ENCODE results near the gene PI4K2B.
"Not testable (repeated sequence)": the region's sequence is repeated elsewhere in the genome, so short reads cannot be mapped to it uniquely, and the experiment has no call there.

PI4K2B gene

DNA sequence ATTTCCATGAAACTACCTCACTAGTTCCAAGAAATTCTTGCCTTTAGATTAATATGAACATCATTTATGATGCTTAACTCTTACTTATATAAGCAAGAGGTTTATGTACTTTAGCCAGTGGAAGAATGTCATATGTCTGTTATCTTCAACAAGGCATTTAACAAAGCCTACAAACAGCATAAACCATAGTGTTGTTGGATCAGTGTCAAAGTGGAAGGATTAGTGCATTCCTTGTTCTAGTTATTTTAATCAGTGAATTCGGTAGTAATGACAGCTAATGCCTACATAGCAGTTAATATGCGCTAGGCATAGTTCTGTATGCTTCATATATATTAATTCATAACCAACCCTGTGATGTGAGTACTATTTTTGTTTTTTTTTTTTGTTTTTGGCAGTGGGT, 3.1 kb downstream of the PI4K2B start:
- Histone ChIP-seq H3K9ac (no peak overlapping the region), H3K4me2 (peak overlapping the region in 7 of 11 experiments; percentile 11 to 91 (median 86); a peak in 8 of 22 replicates), H3K27ac (no peak overlapping the region), H3K27me3 (no peaks in the 10 kb centered on the region), H3K4me3 (no peak overlapping the region; a peak in 1 of 20 replicates), H3K9me3 (replicated peaks in 1 of 11) (peaks cover 24 to 64% (median 54%) of the 10 kb centered on the region in 11 experiments), H3K36me3 (peaks cover 0 to 29% (median 22%) of the 10 kb centered on the region in 11 experiments; a peak in 20 of 22 replicates), H4K20me1 (peaks cover 0 to 8% (median 0%) of the 10 kb centered on the region in 11 experiments; a peak in 3 of 22 replicates), H3K4me1 (peaks cover 34 to 52% (median 40%) of the 10 kb centered on the region in 10 experiments)
- no peak for TF ChIP-seq Cebpa-rat (IDR thresholded peaks at IDR 0.05)

- Histone ChIP-seq H3K4me3 (no peak overlapping the region; a peak in 1 of 20 replicates), H4K20me1 (peaks cover 0 to 8% (median 0%) of the 10 kb centered on the region in 11 experiments; a peak in 3 of 22 replicates), H3K9ac (no peak overlapping the region), H3K4me1 (peaks cover 34 to 60% (median 39%) of the 10 kb centered on the region in 10 experiments), H3K27me3 (no peaks in the 10 kb centered on the region), H3K36me3 (peaks cover 0 to 34% (median 28%) of the 10 kb centered on the region in 11 experiments; a peak in 20 of 22 replicates), H3K9me3 (replicated peaks in 1 of 11) (peaks cover 13 to 64% (median 53%) of the 10 kb centered on the region in 11 experiments), H3K4me2 (no peak overlapping the region), H3K27ac (no peak overlapping the region)
- no peak for TF ChIP-seq Cebpa-rat (IDR thresholded peaks at IDR 0.05)
These were observed 4.2 kb downstream of the PI4K2B start for GRCh38 chr4:25238052-25238451.

DNA sequence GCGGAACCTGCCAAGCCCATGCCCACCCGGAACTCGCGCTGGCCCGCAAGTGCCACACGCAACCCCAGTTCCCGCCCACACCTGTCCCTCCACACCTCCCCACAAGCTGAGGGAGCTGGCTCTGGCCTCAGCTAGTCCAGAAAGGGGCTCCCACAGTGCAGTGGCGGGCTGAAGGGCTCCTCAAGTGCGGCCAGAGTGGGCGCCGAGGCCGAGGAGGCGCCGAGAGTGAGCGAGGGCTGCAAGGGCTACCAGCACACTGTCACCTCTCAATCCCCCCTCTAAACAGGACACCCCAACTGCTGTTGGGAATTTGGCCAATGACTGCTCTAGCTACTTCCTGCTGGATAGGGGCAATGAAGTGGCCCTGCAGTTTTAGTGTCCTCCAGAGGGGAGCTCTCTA, 5.7 kb downstream of the PI4K2B start:
- H3K9me3 ChIP-seq (replicated peaks in 1 of 11) = peaks cover 22 to 73% (median 65%) of the 10 kb centered on the region in 11 experiments; a peak in 21 of 22 replicates
- H3K9ac ChIP-seq = peak overlapping the region in 2 of 11 experiments; percentile 24 to 28; a peak in 2 of 22 replicates
- peak overlapping the region in 2 of 10 experiments; percentile 15 to 25; a peak in 2 of 20 replicates for H3K4me3 ChIP-seq
- peaks cover 34 to 60% (median 38%) of the 10 kb centered on the region in 10 experiments for H3K4me1 ChIP-seq
- peak overlapping the region; percentile 48 to 70 (median 58); a peak in 21 of 22 replicates for H3K4me2 ChIP-seq
- not testable (repeated sequence) for H4K20me1 ChIP-seq, H3K27me3 ChIP-seq
- H3K27ac ChIP-seq = peak overlapping the region in 10 of 11 experiments; percentile 58 to 70 (median 68); a peak in 19 of 22 replicates
- peaks cover 0 to 47% (median 39%) of the 10 kb centered on the region in 11 experiments; a peak in 20 of 22 replicates for H3K36me3 ChIP-seq

- H3K36me3 ChIP-seq = peaks cover 10 to 58% (median 51%) of the 10 kb centered on the region in 11 experiments
- peak overlapping the region in 7 of 11 experiments; percentile 15 to 34 (median 29); a peak in 8 of 22 replicates for H3K9ac ChIP-seq
- H3K4me2 ChIP-seq = peak overlapping the region; percentile 48 to 70 (median 58)
- peaks cover 28 to 56% (median 32%) of the 10 kb centered on the region in 10 experiments for H3K4me1 ChIP-seq
- H4K20me1 ChIP-seq, H3K27me3 ChIP-seq: not testable (repeated sequence)
- 0 out of 20 replicates have a peak overlapping the region, but pooled peaks of 1 of the 10 experiments have one; percentile 14 for H3K4me3 ChIP-seq
- peak overlapping the region in 10 of 11 experiments; percentile 58 to 70 (median 68); a peak in 20 of 22 replicates for H3K27ac ChIP-seq
- peaks cover 34 to 86% (median 78%) of the 10 kb centered on the region in 11 experiments for H3K9me3 ChIP-seq (replicated peaks in 1 of 11)
These were observed 6.9 kb downstream of the PI4K2B start for GRCh38 chr4:25240754-25241210.

- not testable (repeated sequence) for H3K4me3 ChIP-seq, H3K9ac ChIP-seq, H3K27me3 ChIP-seq, H3K27ac ChIP-seq
- Histone ChIP-seq H3K9me3 (replicated peaks in 1 of 11) (peaks cover 46 to 98% (median 88%) of the 10 kb centered on the region in 11 experiments), H3K4me2 (peak overlapping the region in 3 of 11 experiments; percentile 58 to 66 (median 59); a peak in 5 of 22 replicates), H3K36me3 (peaks cover 11 to 66% (median 59%) of the 10 kb centered on the region in 11 experiments), H4K20me1 (peaks cover 0 to 14% (median 0%) of the 10 kb centered on the region in 11 experiments; a peak in 4 of 22 replicates), H3K4me1 (peaks cover 17 to 42% (median 21%) of the 10 kb centered on the region in 10 experiments)
These were observed 8.4 kb downstream of the PI4K2B start for GRCh38 chr4:25242195-25242594.

GRCh38 chr4:25245181-25245580, 11.3 kb downstream of the PI4K2B start:
- no peak for TF ChIP-seq Cebpa-rat (IDR thresholded peaks at IDR 0.05)
- H3K36me3 ChIP-seq = peaks cover 15 to 64% (median 51%) of the 10 kb centered on the region in 11 experiments
- H3K27ac ChIP-seq = no peak overlapping the region
- peaks cover 5 to 33% (median 10%) of the 10 kb centered on the region in 10 experiments for H3K4me1 ChIP-seq
- peaks cover 39 to 96% (median 83%) of the 10 kb centered on the region in 11 experiments for H3K9me3 ChIP-seq (replicated peaks in 1 of 11)
- H3K27me3 ChIP-seq = no peaks in the 10 kb centered on the region
- no peak overlapping the region for H3K9ac ChIP-seq
- no peak overlapping the region; a peak in 1 of 20 replicates for H3K4me3 ChIP-seq
- peaks cover 0 to 15% (median 0%) of the 10 kb centered on the region in 11 experiments; a peak in 4 of 22 replicates for H4K20me1 ChIP-seq
- no peak overlapping the region for H3K4me2 ChIP-seq

DNA sequence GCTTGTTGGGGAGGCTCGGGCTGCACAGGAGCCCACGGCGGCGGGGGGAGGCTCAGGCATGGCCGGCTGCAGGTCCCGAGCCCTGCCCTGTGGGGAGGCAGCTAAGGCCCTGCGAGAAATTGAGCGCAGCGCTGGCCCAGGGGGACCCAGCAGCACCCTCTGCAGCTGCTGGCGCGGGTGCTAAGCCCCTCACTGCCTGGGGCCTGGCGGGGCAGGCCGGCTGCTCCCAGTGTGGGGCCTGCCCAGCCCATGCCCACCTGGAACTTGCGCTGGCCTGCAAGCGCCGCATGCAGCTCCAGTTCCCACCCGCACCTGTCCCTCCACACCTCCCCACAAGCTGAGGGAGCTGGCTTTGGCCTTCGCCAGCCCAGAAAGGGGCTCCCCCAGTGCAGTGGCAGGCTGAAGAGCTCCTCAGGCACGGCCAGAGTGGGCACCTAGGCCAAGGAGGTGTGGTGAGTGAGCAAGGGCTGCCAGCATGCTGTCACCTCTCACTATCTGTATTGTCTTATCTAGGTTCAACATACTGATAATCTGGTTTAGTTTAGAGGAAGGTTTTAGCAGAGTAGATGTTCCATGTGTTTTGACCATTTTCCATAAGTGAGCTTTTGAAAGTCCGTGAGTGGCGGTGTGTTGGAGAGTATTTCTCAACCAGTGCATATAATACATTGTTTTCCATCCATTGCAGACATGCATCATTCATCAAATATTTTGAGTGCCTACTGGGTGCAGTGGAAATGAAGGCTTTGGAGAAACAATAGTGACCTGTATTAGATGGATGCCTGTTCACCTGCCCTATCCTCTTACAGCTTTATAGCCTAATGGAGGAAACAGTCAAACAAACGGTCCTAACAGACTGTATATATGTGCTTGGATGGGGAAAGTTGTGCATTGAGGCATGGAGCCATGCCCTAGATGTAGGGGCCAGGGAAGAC, 13.1 kb downstream of the PI4K2B start:
- Histone ChIP-seq H3K4me3 (no peak overlapping the region), H3K27ac (no peak overlapping the region), H3K4me1 (peaks cover 0 to 17% (median 0%) of the 10 kb centered on the region in 10 experiments; a peak in 5 of 20 replicates), H3K27me3 (no peaks in the 10 kb centered on the region), H3K9me3 (replicated peaks in 1 of 11) (peaks cover 39 to 88% (median 78%) of the 10 kb centered on the region in 11 experiments), H4K20me1 (peaks cover 0 to 25% (median 9%) of the 10 kb centered on the region in 11 experiments; a peak in 8 of 22 replicates), H3K9ac (no peak overlapping the region), H3K36me3 (peaks cover 15 to 65% (median 51%) of the 10 kb centered on the region in 11 experiments), H3K4me2 (no peak overlapping the region)
- TF ChIP-seq Cebpa-rat (IDR thresholded peaks at IDR 0.05) = no peak

DNA sequence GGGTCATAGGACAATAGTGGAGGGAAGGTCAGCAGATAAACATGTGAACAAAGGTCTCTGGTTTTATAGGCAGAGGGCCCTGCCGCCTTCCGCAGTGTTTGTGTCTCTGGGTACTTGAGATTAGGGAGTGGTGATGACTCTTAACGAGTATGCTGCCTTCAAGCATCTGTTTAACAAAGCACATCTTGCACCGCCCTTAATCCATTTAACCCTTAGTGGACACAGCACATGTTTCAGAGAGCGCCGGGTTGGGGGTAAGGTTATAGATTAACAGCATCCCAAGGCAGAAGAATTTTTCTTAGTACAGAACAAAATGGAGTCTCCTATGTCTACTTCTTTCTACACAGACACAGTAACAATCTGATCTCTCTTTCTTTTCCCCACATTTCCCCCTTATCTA, 15.0 kb downstream of the PI4K2B start:
- not testable (repeated sequence) for H3K4me3 ChIP-seq, H3K4me2 ChIP-seq, H3K9ac ChIP-seq, H3K27me3 ChIP-seq, H3K27ac ChIP-seq
- peaks cover 0 to 38% (median 15%) of the 10 kb centered on the region in 11 experiments; a peak in 11 of 22 replicates for H4K20me1 ChIP-seq
- peaks cover 0 to 19% (median 6%) of the 10 kb centered on the region in 10 experiments; a peak in 6 of 20 replicates for H3K4me1 ChIP-seq
- peaks cover 15 to 57% (median 38%) of the 10 kb centered on the region in 11 experiments for H3K36me3 ChIP-seq
- H3K9me3 ChIP-seq (replicated peaks in 1 of 11) = peaks cover 31 to 69% (median 58%) of the 10 kb centered on the region in 11 experiments

DNA sequence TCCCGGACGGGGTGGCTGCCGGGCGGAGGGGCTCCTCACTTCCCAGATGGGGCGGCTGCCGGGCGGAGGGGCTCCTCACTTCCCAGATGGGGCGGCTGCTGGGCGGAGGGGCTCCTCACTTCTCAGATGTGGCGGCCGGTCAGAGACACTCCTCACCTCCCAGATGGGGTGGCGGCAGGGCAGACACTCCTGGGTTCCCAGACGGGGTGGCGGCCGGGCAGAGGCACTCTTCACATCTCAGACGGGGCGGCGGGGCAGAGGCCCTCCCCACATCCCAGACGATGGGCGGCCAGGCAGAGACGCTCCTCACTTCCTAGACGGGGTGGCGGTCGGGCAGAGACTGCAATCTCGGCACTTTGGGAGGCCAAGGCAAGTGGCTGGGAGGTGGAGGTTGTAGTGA, 15.7 kb downstream of the PI4K2B start:
- H3K27ac ChIP-seq, H3K27me3 ChIP-seq, H3K4me2 ChIP-seq, H3K9ac ChIP-seq, H3K4me3 ChIP-seq: not testable (repeated sequence)
- Histone ChIP-seq H3K36me3 (peaks cover 15 to 55% (median 38%) of the 10 kb centered on the region in 11 experiments), H4K20me1 (peaks cover 0 to 42% (median 16%) of the 10 kb centered on the region in 11 experiments; a peak in 11 of 22 replicates), H3K4me1 (peaks cover 0 to 19% (median 6%) of the 10 kb centered on the region in 10 experiments; a peak in 6 of 20 replicates), H3K9me3 (replicated peaks in 1 of 11) (peaks cover 26 to 62% (median 52%) of the 10 kb centered on the region in 11 experiments)

All from BLaER1 treated with 17β-estradiol and CSF1 and Interleukin-3, amounts not matched to agents 10 nM and 100 nM (cell line).